HFFc6 (cell line): Measurements from ENCODE around the gene SUB1. TPM values are rescaled to one million over a fixed set of nuclear protein-coding genes. Genes with fewer than 3 reads are reported as not detected.
A peak's percentile ranks its signal among the peaks of the same experiment; 100 is the strongest.
"Not testable (repeated sequence)": the region's sequence is repeated elsewhere in the genome, so short reads cannot be mapped to it uniquely, and the experiment has no call there.

Experiments
- DNase-seq: peaks from one replicate; pipeline ENCODE4 v3.0.0-alpha.2; 2018
- H3K27ac Mint-ChIP-seq: 2 replicates; pipeline ENCODE4 v1.8.0; 2020; ENCODE audit warnings: mild to moderate bottlenecking, mixed read lengths
- H3K27me3 Mint-ChIP-seq: 2 replicates; pipeline ENCODE4 v1.8.0; 2021; ENCODE audit warnings: mild to moderate bottlenecking, moderate library complexity, mixed read lengths; ENCODE audit not compliant: insufficient read depth
- H3K36me3 Mint-ChIP-seq: 2 replicates; pipeline ENCODE4 v1.8.0; 2021; ENCODE audit warnings: low read depth, mixed read lengths
- H3K4me1 Mint-ChIP-seq: 2 replicates; pipeline ENCODE4 v1.8.0; 2020; ENCODE audit warnings: low read depth, mixed read lengths
- H3K4me3 Mint-ChIP-seq: 2 replicates; pipeline ENCODE4 v1.8.0; 2020; ENCODE audit warnings: mild to moderate bottlenecking, moderate library complexity, mixed read lengths
- H3K9me3 Mint-ChIP-seq: 2 replicates; pipeline ENCODE4 v1.8.0; 2020; ENCODE audit warnings: mild to moderate bottlenecking, mixed read lengths
- long read RNA-seq: library from polyadenylated mRNA; unstranded; transcript quantifications from one replicate; pipeline ENCODE4 v2.0.0, GENCODE V29; 2019
- total RNA-seq, 6 experiments: library from RNA; stranded (reverse); fragmentation: NEBNext Ultra II Directional; extraction: Animal tissue kit (Norgen Biotek cat#: 25700); gene quantifications; 2 replicates in 1 of 6; 3 replicates in 5 of 6; pipeline ENCODE4 v1.2.3, GENCODE V29; 2021
- TF ChIP-seq, protein P1 (sequence below): fragments of 200-600 bp; sonication (generic); IDR thresholded peaks from 2 replicates; pipeline ENCODE4 v1.5.0; 2021; ENCODE audit warnings: antibody characterized with exemption, mild to moderate bottlenecking

Gene SUB1
- 100 to 1,000 TPM; 288 to 354 (median 319) TPM for total RNA-seq
- long read RNA-seq, transcript SUB1-201 (5 exons, 3,507 nt), result major isoform, 268 of 284 reads
- long read RNA-seq, partial matches to known transcripts, result 4 of 284 reads
- long read RNA-seq, other reads (novel, unspliced or antisense), result 12 of 284 reads

DNA sequence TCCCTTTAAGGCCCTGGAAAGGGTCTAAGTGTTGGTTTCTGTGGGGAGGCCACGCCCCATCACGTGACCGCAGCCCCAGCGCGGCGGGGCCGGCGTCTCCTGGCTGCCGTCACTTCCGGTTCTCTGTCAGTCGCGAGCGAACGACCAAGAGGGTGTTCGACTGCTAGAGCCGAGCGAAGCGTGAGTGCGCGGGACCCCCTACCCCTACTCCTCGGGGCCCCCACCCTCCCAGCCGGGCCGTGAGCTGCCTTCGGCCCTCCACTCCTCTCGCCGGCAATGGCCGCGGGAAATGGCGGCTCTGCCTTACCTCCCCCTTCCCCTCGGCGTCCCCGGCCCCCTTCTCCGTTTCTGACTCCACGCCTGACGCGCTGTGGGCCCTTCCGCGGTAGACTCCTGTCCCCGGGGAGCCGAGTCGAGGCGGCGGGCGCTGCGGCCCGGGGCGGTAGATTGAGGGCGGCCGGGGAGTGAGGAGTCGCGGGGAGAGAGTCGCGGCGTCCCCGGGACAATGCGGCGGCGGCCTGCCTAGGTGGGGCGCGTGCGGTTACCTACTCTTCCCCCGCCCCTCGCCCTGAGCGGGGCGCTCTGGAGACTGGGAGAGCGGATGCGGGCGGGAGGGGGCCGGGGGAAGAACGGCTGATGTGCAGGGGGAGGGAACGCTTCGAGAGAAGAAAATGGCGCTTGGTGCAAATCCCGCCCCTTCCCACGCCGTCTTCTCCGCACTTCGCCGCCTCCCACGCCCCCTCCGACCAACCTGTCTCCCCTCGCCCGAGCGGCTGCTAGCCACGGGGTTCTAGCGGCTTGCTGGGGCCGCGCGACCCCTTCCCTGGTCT, at the start of gene SUB1:
SUB1 (plus strand) TSS at position 112 of the 830 bp plus-strand sequence. CDS start 2,956 bp downstream, outside the sequence.
- peaks cover 8% of the 10 kb centered on the region for H3K36me3 Mint-ChIP-seq
- H3K9me3 Mint-ChIP-seq, result no peaks in the 10 kb centered on the region
- TF ChIP-seq, protein P1, sequence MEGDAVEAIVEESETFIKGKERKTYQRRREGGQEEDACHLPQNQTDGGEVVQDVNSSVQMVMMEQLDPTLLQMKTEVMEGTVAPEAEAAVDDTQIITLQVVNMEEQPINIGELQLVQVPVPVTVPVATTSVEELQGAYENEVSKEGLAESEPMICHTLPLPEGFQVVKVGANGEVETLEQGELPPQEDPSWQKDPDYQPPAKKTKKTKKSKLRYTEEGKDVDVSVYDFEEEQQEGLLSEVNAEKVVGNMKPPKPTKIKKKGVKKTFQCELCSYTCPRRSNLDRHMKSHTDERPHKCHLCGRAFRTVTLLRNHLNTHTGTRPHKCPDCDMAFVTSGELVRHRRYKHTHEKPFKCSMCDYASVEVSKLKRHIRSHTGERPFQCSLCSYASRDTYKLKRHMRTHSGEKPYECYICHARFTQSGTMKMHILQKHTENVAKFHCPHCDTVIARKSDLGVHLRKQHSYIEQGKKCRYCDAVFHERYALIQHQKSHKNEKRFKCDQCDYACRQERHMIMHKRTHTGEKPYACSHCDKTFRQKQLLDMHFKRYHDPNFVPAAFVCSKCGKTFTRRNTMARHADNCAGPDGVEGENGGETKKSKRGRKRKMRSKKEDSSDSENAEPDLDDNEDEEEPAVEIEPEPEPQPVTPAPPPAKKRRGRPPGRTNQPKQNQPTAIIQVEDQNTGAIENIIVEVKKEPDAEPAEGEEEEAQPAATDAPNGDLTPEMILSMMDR, result peak; percentile 43; the same call in 1 of the 2 replicates
- H3K4me3 Mint-ChIP-seq, result peak within 1 kb of the TSS; percentile 99
- H3K27me3 Mint-ChIP-seq, result no peaks in the 10 kb centered on the region; the same call in none of the 2 replicates
- H3K27ac Mint-ChIP-seq, result peak within 1 kb of the TSS; percentile 93
- peak; percentile 83 for DNase-seq
- peaks cover 54% of the 10 kb centered on the region for H3K4me1 Mint-ChIP-seq

DNA sequence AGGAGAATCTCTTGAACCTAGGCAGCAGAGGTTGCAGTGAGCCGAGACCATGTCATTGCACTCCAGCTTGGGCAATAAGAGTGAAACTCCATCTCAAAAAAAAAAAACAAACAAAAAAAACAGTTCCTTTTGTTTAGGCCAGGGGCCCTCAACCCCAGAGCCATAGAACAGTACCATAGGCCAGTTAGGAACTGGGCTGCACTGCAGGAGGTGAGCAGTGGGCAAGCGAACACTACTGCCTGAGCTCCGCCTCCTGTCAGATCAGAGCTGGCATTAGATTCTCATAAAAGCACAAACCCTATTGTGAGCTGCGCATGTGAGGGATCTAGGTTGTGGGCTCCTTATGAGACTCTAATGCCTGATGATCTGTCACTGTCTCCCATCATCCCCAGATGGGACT, 49.1 kb upstream of the SUB1 start:
- DNase-seq, result no peak
- no peaks in the 10 kb centered on the region for H3K36me3 Mint-ChIP-seq
- TF ChIP-seq, protein P1, result no peak
- no peak overlapping the region for H3K27ac Mint-ChIP-seq
- H3K9me3 Mint-ChIP-seq, result no peaks in the 10 kb centered on the region
- H3K4me3 Mint-ChIP-seq, result no peak overlapping the region
- H3K27me3 Mint-ChIP-seq, result no peaks in the 10 kb centered on the region
- peaks cover 30% of the 10 kb centered on the region for H3K4me1 Mint-ChIP-seq

DNA sequence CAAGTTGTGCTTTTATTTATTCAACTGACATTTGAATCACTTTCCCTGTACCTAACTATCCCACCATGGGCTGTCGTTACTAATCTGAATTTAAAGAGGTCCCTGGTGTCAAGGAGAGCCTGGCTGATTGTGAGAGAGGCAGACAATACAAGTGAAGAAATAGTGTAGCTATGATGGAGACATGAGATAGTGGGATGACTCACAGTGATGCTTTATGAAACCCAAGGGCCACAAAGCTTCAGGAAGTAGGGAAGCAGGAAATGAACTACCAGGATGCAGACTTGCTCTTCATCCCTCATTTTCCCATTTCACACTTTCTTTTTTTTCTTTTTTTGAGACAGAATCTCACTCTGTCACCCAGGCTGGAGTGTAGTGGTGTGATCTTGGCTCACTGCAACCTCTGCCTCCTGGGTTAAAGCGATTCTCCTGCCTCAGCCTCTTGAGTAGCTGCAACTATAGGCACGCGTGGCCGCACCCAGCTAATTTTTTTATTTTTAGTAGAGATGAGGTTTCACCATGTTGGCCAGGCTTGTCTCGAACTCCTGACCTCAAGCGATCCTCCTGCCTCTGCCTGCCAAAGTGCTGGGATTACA, 47.8 kb upstream of the SUB1 start:
- not testable (repeated sequence) for H3K27me3 Mint-ChIP-seq, H3K4me3 Mint-ChIP-seq, H3K36me3 Mint-ChIP-seq, H3K9me3 Mint-ChIP-seq
- peak; percentile 73 for DNase-seq
- Mint-ChIP-seq H3K27ac (peak overlapping the region; percentile 79), H3K4me1 (peaks cover 29% of the 10 kb centered on the region)

DNA sequence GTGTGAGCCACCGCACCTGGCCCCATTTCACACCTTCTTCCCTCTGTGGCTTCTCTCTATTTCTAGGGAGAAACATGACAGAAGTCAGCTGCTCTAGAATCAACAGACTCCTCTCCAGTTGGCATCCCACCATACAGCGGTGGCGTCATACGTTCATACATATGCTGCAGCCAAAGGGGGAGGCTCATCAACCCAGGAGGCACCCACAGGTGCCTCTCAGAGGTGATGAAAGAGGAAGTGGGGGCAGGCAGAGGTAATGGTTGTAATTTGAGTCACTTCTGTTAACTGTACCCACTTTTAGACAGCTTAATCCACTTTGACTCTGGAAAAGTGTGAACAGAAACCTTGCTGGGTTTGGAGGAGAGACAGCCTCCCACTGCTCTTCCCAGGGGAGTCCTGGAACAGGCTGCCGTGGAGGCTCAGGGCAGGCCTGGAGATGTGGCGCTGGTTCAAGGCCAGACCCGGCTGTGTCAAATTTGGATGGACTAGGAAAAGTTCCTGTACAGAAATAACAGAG, 47.3 kb upstream of the SUB1 start:
- no peak for DNase-seq
- no peaks in the 10 kb centered on the region for H3K27me3 Mint-ChIP-seq
- H3K4me1 Mint-ChIP-seq, result peaks cover 34% of the 10 kb centered on the region
- no peak overlapping the region for H3K4me3 Mint-ChIP-seq
- H3K27ac Mint-ChIP-seq, result peak overlapping the region; percentile 79; the same call in 1 of the 2 replicates
- H3K36me3 Mint-ChIP-seq, result no peaks in the 10 kb centered on the region
- H3K9me3 Mint-ChIP-seq, result no peaks in the 10 kb centered on the region
- TF ChIP-seq, protein P1, result no peak

DNA sequence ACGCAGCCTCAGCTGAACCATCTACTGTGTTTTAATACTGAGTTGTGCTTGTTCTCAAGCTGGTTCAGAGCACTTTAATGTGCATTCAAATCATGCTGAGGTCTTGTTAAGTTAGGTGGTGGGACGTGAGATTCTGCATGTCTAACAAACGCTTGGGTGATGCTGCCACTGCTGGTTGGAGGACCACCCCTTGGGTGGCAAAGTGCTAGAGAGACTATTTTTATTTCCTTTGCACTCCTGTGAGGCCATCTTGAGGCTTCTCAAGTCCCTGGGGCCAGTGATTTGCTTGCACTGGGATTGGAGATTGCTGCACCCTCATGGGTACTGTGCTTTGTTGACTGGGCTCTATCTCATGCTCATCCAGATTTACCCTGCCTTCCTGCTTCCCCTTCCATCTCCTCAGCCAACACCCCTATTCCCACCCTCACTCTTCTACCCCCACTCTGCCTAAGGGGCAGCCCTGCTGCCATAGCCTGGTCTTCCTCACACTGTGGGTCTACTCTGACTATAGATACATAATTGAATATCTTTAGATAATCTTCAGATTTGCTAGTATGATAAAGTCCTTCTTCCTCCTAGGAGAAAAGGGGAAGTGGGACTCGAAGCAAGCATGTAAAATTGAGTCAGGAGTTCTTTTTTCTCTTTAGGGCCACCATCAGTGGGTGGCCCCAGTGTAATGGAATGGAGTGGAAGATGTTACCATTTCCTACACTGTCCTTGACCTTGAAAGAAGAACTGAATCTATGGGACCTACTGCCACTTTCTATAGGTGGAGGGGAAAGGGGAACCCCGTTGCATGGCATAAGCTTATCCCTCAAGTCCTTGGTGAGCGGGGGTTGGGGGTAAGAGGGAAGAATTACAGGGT, 45.1 kb upstream of the SUB1 start:
- Mint-ChIP-seq H3K27me3 (no peaks in the 10 kb centered on the region), H3K4me1 (peaks cover 37% of the 10 kb centered on the region), H3K27ac (no peak overlapping the region), H3K36me3 (no peaks in the 10 kb centered on the region), H3K4me3 (no peak overlapping the region), H3K9me3 (no peaks in the 10 kb centered on the region)
- DNase-seq, result no peak
- TF ChIP-seq, protein P1, result no peak
